Astrocyte of the cerebellum (primary cell): ENCODE data around the gene LRRC4.

Experiments used
- DNase-seq: peaks from one replicate; pipeline ENCODE4 v3.0.0-alpha.2; 2011; ENCODE audit warnings: low read depth
- H3K4me3 ChIP-seq: 2 replicates; pipeline ENCODE4 v1.5.1; 2011; ENCODE audit warnings: mild to moderate bottlenecking, low read depth, low read length, moderate library complexity
- CTCF ChIP-seq: IDR thresholded peaks from 2 replicates; pipeline ENCODE4 v1.5.1; 2012; ENCODE audit warnings: low read length, low read depth, moderate library complexity, mild to moderate bottlenecking; ENCODE audit errors: missing control alignments
- in situ Hi-C: cut with HindIII; loops from 2 replicates; pipeline ENCODE4 v1.10.0; 2017; ENCODE audit warnings: low sequenced_read_pairs

The LRRC4 gene

DNA sequence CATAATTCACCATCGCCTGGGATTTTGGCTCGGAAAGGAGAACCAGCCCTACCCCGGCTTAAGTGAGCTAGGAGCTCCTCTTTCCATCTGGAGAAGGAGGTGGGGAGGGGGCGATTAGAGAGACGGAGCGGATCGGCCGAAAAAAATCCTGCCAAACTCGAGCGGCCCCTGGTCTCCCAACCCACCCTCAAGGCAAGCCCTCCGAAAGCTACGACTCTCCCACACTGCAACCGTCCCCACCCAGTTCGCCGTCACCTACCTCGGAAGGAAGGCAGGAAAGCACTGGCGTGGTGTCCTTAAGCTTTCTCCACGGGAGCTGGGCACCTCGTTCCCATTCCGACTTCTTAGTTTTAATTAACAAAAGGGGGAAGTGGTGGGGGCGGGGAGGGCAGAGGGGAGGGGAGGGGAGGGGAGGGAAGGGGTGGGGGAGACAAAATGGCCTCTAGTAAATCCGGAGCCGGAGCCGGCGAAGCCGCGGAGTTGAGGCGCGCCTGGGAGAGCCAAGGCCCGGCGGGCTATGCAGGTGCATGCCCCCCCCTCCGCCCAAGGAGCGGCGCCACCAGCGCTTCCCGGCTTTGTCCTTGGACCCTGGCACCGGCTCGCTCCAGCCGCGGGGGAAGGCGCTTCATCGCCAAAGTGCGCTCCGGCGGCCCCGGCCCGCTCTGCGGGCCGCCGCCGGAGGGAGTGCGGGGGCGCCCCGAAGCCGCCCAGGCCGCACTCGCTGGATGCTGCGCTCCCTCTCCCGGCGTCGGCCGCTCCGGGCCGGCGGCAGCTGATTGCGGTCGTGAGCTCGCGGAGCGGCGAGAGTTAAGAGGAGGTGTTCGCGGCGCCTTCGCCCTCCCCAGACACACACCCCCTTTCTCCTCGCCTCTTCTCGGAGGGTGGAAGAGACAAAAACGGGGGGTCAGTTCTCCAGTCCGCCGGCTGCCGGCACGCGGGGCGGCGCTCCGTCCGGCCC, at the start of gene LRRC4:
LRRC4 (minus strand) TSS at position 784 of the 958 bp plus-strand sequence. CDS start 797 bp downstream, outside the sequence.
- no peak for TF ChIP-seq CTCF
- peak within 1 kb of the TSS; percentile 36 for H3K4me3 ChIP-seq
- in situ Hi-C loops = no loop called here
- no peak for DNase-seq

- H3K4me3 ChIP-seq = no peak overlapping the region
- TF ChIP-seq CTCF = no peak
- in situ Hi-C loops = no loop called here
- no peak for DNase-seq
Measured at GRCh38 chr7:128080169-128080568, 48.9 kb upstream of the LRRC4 start.

DNA sequence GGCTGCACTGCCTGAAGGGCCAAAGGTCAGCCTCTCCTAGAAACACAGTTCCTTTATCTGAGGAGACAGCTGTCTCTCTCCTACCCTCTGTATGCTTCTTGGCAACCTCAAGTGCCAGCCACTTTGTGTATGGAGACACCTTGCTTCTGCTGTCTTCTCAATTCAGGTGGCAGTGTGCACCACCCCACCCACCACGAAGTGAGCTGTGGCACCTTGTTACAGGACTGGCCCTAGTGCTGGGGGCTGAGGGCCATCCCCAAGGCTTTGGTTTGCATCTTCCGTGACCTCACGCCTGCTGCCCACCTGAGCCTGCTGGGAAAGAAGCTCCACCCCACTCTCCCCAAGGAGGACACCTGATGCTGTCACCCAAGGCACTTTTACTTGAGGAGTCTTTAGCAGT, 47.1 kb upstream of the LRRC4 start:
- no peak for DNase-seq
- in situ Hi-C loops = no loop called here
- no peak for TF ChIP-seq CTCF
- H3K4me3 ChIP-seq = no peak overlapping the region

DNA sequence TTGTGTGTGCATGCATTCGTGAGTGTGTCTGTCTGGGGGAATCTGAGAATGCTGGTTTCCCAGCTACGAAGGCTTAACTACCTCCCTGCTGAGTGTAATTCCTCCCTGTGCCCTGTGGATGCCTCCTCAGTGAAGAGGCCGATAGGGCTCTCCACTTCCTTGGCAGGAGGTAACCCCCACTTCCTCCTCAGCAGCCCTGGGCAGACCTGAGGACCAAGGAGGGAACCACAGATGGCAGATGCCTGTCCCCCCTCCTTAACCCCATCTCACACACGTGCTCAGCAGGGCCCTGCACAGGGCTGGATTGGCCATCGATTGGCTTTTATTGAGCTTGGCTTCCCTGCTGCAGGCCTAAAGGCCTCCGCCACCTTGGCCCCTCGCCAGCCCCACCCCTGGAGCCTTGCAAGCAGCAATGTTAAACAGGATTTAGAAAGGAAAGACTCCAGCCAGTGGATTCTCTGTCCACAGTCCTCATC, 45.6 kb upstream of the LRRC4 start:
- no peak for DNase-seq
- no peak overlapping the region for H3K4me3 ChIP-seq
- in situ Hi-C loops = no loop called here
- no peak for TF ChIP-seq CTCF

GRCh38 chr7:128076196-128076795, 45.1 kb upstream of the LRRC4 start:
- in situ Hi-C loops = no loop called here
- no peak overlapping the region for H3K4me3 ChIP-seq
- no peak for TF ChIP-seq CTCF
- no peak for DNase-seq

DNA sequence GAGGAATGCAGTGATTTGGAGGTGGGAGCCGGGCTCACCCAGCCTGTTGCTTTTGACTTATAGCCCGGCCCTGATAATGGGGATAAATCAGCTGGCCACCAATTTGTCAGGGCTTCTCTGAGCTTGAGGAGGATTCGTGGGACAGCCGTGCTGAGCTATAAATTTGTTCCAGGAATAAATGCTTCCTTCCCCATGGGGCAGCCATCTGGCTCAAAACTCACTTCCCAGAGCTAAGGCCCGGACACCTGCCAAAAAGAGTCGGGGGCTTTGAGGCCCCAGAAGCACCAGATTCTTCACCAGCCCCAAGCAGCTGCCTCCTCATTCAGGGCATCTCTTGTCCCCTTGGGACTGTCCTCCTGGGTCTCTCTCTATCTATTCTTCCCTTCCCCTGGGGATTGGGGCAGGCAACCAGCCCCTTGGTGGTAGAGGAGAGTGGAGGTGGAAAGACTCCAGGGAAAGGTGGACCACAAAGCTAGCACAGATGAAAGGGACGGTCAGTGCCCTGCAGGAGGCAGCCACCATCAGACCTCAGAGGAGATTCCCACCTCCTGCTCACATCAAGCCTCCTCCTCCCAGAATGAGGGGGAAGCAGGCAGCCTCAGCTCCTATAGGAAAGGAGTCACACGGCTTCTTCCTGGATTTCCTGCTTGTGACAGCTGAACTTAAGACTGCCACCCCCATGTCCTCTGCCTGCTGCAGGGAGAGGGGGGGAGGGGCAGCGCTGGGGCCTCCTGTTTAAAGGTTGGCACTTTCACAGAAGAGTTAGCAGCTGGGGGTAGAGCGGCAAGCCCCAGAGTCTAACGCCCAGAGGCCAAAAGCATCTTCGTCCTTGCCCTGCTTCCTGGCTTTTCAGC, 44.2 kb upstream of the LRRC4 start:
- no peak for DNase-seq
- no peak for TF ChIP-seq CTCF
- in situ Hi-C loops = no loop called here
- no peak overlapping the region for H3K4me3 ChIP-seq
